IPS-NIHi11 (cell line): ENCODE results near the gene FHIT.

Experiments used
- DNase-seq: peaks from one replicate; pipeline ENCODE4 v3.0.0; 2012; ENCODE audit warnings: mixed read lengths, low spot score

FHIT gene

DNA sequence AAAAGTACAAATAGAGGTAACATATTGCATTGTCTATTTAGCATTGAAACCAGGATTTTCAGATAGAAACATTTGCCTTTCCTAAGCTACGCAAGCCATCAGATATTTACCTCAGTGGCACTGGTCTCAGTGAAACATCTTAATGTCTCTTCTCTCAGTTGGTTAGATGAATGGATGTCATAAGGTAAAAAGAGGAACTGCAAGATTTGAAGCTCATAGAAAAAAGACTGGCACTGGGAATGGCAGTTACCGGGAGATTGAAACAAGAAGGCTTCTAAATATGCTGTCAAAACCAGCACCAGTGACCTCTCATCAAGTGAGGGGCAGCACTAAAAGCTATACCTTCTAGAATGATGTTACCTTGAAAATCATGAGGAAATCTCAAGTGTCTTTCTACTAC, 486.4 kb downstream of the FHIT start:
- DNase-seq, result no peak

DNA sequence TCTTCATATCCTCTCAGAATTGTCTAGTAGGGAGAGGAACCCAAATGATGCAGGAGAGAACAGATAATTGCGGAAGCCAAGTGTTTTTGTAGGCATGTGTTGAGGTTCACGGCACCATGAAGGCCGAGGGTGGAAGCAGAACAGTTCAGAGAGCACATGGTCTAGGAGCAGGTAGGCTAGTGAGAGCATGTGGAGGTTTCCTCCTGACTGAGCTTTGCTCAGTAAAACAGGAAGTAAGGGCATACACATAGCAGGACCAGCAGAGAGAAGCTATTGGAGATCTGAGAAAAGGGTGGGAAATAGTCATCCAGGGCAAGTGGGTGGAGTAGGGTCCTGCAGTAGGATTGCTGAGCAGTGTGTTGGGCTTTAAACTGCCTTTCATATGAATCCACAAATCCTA, 491.1 kb downstream of the FHIT start:
- no peak for DNase-seq

DNA sequence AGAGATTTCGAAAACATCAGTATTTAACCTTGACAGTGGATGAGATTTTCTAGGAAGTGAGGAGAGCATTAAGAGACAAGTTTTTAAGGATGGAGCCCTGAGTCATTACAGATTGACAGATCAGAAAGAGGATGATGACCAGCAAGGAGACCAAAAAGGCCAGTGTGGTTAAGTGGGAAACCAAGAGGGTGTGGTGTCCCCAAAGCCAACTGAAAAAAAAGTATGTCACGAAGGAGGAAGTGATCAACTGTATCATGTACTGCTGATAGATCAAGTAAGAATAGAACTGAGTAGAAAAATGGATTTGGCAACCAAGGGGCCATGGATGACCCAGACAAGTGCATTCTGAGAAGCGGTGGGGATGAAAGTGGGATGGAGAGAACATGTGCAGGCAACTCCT, 491.8 kb downstream of the FHIT start:
- no peak for DNase-seq

GRCh38 chr3:60758831-60759230, 492.4 kb downstream of the FHIT start:
- no peak for DNase-seq

- DNase-seq, result no peak
Measured at GRCh38 chr3:60758171-60758570, 493.1 kb downstream of the FHIT start.

GRCh38 chr3:60757724-60758123, 493.5 kb downstream of the FHIT start:
- DNase-seq, result no peak

DNA sequence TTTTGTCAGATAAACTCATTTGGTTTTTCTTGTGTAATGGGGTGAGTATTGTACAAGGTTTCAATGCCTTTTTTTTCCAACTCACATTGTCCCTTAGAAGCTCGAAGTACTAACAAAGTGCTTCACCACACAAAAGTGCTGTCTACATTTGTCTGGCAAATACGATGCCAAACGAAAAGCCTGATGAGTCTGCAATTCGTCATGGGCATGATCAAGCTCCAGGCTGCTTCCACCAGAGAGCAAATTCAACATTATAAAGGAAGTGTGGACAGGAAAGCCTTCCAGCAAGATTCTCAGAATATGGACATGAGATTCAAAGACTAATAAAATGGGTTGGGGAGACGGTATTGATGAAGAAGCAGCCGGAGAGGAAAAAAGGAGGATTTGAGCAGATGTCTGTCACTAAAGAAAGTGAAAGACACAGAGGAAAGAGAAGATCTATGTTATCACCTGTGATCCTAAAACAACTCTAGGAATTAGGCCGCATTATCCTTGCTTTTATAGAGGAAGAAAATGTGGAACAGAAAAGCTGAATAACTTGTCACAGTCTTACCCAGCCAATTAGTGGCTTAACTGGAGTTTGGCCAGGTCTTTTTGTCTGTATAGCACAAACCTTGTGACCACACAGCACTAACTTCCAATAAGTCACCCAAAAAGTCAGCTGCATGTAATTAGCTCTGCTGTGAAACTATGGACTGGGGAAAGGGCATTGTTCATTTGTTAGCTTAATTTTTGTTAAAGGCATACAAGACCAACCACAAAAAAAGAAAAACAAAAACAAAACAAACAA, 494.8 kb downstream of the FHIT start:
- no peak for DNase-seq

DNA sequence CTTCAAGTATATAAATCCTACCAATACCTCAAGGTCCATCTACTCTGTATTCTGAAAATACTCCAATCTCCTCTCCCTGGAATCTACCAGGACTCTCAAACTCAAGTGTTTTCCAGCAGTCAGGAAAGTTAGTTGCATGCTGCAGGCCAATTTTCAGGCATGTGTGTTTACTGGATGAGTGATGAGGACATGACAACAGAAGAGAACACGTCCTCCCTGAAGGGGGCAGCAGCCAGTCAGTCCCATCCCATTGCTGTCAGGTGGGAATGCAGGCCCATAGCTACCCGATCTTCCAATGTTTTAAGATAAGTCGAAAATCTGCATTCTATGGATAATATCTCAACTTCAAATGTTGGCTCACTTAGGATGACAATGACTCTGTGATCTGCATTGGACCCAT, 496.2 kb downstream of the FHIT start:
- peak; percentile 67 for DNase-seq

DNA sequence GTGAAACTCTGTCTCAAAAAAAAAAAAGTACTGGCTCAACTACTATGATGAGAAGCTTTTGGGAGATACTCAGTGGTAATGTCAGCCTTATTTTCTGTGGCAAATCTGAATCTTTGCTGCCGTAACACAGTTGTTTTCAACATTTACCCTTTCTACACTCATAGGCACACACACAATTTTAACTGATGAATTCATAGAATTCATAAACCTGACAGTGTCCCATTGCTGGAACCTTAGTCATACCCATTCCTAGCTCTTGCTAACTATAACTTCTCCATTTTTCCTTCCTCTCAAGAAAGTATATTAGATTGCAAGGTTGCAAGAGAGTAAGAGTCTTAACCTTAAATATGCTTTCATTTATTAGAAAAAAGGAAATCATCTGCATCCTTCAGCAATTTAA, 496.6 kb downstream of the FHIT start:
- no peak for DNase-seq

DNA sequence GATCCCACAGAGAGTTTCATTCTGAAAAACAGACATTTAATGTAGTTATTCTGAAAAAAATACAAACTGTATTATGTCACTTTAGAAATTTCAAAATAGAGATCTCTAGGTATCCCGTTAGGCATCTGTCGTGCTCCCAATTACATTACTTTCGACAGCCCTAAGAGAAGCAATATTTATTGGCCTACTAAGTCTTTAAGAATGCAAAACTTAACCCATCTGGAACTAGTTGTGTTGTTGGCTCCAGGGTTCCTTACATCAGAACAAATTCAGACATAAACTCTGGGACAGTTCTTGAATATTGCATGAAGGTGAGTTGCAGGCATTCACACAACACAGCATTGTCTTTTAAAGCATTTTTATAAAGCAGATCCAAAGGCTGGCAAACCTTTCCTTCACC, 498.4 kb downstream of the FHIT start:
- no peak for DNase-seq

GRCh38 chr3:60746695-60747416, 504.4 kb downstream of the FHIT start:
- no peak for DNase-seq

- DNase-seq, result no peak
Measured at GRCh38 chr3:60746043-60746638, 505.1 kb downstream of the FHIT start.

DNA sequence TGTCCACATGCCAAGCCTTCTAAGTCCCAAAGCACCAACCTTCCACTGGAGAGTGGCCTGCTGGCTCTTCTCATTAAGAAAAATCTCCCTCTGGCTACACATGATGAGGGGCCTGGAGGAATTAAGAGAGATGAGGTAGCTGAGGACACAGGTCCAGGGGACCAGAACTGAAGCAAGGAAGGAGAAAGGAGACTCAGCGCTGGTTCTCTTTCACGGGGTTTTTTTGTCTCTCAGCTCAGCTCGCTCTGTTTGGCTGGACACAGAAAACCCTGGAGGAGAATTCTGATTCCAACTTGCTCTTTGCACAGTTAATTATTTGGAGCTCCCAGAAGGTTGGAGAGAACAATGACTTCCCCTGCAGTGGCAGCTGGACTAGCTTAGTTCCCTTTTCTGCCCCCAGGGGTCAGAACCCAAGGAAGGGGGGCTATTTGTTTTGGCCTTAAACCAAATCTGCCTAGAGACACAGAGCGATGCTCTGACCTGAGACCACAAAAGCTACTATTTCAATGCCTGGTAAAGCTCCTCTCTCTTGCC, 507.6 kb downstream of the FHIT start:
- DNase-seq, result peak; percentile 45

DNA sequence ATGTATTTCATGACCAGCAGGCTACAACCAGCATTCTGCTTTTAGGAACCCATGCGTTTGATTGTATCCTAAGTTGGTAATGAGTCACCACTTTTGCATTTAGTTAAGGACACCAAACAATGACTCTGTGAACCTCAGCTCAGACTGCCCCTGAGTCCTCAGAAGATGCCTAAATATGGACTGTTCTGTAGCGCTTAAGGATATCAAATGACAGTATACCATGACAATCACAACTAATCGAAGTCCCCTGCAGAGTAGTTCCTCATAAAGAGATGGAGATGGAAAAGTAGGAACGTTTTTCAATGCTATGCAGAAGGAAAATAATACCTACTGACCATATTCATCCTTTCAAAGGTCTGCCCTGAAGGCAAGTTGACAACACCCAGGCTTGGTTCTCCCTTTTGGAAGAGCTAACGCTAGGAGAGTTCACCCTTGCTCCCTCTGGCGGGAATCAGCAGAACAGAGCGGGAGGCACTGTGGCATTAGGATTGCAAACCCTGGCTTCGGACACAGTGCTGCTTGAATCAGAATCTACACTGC, 508.6 kb downstream of the FHIT start:
- peak; percentile 71 for DNase-seq

- DNase-seq, result no peak
Measured at GRCh38 chr3:60737633-60738399, 513.4 kb downstream of the FHIT start.

DNA sequence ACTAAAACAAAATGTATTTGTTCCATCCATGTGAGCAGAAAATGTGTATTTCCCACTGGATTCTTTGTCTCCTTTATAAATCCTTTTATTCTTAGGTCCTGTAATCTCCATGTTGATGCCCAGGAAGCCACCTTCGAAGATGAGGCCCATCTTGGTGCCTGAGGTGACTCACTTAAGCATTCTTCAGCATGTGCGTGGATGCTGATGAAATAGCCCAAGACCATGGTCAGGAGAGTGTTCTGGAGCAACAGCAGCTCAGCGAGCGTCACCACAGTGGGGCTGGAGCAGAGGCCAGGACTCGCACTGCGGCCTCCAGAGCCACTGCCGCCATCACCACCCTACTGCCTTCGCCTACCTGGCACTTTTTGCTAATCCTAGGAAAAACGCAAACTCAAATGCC, 520.9 kb downstream of the FHIT start:
- DNase-seq, result no peak

GRCh38 chr3:60729056-60729455, 522.2 kb downstream of the FHIT start:
- no peak for DNase-seq

DNA sequence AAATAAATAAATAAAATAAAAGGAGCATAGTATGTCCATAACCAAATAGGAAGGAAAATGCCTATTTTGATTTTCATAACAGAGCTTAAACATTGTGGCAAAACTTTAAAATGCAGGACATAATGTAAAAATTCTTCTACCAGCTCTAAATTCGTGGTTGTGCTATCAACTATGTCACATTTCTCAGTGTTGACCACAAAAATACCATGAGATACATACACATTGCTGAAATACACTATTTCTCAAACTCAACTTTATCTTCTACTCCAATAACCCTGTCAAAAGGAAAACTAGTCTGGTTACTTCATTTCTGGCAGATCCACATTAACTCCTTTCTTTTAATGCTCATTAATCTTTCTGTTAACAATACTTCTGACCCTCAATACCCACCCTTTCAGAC, 523.2 kb downstream of the FHIT start:
- no peak for DNase-seq

DNA sequence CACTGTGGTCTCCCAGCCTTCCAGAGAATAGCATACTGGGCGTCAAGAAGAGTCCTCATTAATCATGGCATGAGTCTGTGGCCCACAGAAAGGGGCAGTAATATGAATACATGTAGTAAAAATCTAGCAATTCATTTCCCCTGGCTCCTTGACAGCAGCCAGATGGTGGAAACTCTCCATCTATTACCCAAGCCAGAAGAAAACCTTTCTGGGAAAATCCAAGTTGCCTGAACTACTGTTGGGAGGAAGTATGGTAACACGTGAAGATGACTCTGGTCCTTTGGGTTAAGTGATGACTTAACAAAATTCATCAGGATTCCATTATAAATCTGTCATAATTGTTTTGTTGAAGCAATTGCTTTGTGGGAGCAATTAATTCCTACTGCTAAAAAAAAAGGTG, 530.5 kb downstream of the FHIT start:
- no peak for DNase-seq

DNA sequence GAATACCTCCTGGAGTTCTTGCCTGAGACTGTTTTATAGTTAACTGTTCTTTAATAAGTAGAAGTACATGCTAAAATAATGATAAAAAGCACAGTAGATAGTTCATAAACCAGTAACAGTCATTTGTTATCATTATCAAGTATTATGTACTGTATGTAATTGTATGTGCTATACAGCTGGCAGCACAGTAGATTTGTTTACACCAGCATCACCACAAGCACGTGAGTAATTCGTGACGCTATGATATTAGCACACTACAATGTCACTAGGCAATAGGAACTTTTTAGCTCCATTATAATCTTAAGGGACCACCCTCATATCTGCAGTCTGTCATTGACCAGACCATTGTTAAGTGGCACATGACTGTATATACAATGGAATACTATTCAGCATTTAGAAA, 534.7 kb downstream of the FHIT start:
- DNase-seq, result no peak

DNA sequence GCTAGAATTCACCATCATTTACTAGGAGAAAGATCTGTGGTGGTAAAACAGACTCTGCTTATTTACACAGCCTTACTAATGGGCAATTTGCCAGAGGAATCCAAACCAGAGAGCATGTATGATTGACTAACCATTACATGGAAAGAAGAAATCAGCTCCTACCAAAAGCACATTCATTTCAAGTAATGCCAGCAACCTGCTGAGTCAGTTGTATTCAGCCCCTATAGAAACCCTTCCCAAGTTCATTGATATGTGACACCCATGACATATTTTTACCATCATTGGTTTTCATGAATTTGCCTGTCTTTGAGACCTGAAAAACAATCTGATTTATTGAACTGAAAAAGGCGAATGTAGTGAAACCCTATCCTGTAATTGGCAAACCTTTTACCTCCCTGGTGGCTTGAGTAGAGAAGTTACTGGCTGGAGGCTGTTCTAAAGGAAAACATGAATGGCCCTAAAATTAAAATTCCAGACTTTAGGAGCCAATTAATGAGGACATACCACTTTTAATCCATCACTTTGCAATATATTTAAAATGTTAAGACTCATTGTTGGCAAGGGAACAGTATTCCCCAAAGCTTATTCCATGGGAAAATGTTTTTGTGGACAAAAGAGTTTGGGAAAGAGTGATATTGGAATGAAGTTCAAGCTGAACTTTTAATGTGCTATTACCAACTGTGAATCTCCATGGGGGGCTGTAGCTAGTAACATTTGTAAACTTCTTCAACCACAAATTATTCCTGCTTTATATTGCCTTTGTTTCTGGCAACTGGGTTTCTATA, 542.9 kb downstream of the FHIT start:
- DNase-seq, result peak; percentile 21
